HG03565 (cell line): ENCODE results near the gene DHRS13.

Experiments
- ATAC-seq: cut with Tn5 transposase; IDR thresholded peaks from one replicate; pipeline ENCODE4 v1.9.1; 2021; ENCODE audit warnings: mild to moderate bottlenecking, moderate library complexity; ENCODE audit not compliant: unreplicated experiment

Gene DHRS13

GRCh38 chr17:28902819-28903545, at the start of gene DHRS13:
DHRS13 (minus strand) TSS chr17:28903079; CDS start chr17:28902944, 135 bp downstream.
- ATAC-seq = peak; percentile 82

- ATAC-seq = peak; percentile 54
These were observed 49.4 kb upstream of the DHRS13 start for GRCh38 chr17:28951991-28952975.

GRCh38 chr17:28951428-28951990, 48.6 kb upstream of the DHRS13 start, which contains the start of gene PHF12:
PHF12 (minus strand) TSS chr17:28951518; CDS start chr17:28950960, 558 bp downstream.
- ATAC-seq = peak; percentile 59

- ATAC-seq = no peak
These were observed 48.0 kb upstream of the DHRS13 start for GRCh38 chr17:28950752-28951427.

- no peak for ATAC-seq
These were observed 47.3 kb upstream of the DHRS13 start for GRCh38 chr17:28950017-28950751.

GRCh38 chr17:28949185-28950016, 46.5 kb upstream of the DHRS13 start:
- ATAC-seq = no peak

- ATAC-seq = no peak
These were observed 46.0 kb upstream of the DHRS13 start for GRCh38 chr17:28948873-28949184.

- no peak for ATAC-seq
These were observed 45.5 kb upstream of the DHRS13 start for GRCh38 chr17:28948342-28948741.

- no peak for ATAC-seq
These were observed 44.8 kb upstream of the DHRS13 start for GRCh38 chr17:28947639-28948038.

GRCh38 chr17:28946239-28946638, 43.4 kb upstream of the DHRS13 start:
- no peak for ATAC-seq

- ATAC-seq = no peak
These were observed 42.2 kb upstream of the DHRS13 start for GRCh38 chr17:28944862-28945741.

- no peak for ATAC-seq
These were observed 41.5 kb upstream of the DHRS13 start for GRCh38 chr17:28944343-28944742.

GRCh38 chr17:28942925-28943324, 40.0 kb upstream of the DHRS13 start:
- ATAC-seq = no peak

GRCh38 chr17:28941251-28941650, 38.4 kb upstream of the DHRS13 start:
- no peak for ATAC-seq

- ATAC-seq = no peak
These were observed 37.8 kb upstream of the DHRS13 start for GRCh38 chr17:28940675-28941074.

GRCh38 chr17:28940142-28940541, 37.3 kb upstream of the DHRS13 start:
- no peak for ATAC-seq

- no peak for ATAC-seq
These were observed 35.7 kb upstream of the DHRS13 start for GRCh38 chr17:28938552-28938951.

- ATAC-seq = no peak
These were observed 34.3 kb upstream of the DHRS13 start for GRCh38 chr17:28937044-28937729.
